NOMO-1 (cell line): ENCODE measurements around the gene ITGAL.
"Not testable (repeated sequence)": the region's sequence is repeated elsewhere in the genome, so short reads cannot be mapped to it uniquely, and the experiment has no call there.

Experiments
- DNase-seq, 2 experiments: peaks; one replicate each; lab custom pipeline; 2025; ENCODE audit not compliant: unreplicated experiment in 2 of 2; lab: John Stamatoyannopoulos, UW

The ITGAL gene

DNA sequence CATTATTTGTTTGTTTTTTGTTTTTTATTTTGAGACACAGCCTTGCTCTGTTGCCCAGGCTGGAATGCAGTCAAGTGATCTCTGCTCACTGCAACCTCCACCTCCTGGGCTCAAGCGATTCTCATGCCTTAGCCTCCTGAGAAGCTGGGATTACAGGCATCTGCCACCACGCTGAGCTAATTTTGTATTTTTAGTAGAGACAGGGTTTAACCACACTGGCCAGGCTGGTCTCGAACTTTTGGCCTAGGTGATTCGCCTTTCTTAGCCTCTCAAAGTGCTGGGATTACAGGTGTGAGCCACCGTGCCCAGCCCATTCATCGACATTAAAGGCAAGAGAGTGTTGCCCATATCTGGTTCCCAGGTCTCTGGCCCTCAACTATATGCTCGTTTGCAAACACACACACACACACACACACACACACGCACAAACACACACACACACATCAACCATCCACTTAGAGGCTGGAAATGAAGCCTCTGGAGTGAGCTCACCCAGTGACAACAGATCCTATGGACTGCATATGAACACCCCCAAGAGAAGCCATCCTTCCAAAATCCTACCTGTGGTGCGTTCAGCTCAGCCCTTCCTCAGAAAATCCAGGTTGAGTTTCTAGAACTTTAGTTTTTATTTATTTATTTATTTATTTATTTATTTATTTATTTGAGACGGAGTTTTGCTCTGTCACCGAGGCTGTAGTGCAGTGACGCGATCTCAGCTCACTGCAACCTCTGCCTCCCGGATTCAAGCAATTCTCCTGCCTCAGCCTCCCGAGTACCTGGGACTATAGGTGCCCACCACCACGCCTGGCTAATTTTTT, 14.6 kb upstream of the ITGAL start:
- DNase-seq = no peak

DNA sequence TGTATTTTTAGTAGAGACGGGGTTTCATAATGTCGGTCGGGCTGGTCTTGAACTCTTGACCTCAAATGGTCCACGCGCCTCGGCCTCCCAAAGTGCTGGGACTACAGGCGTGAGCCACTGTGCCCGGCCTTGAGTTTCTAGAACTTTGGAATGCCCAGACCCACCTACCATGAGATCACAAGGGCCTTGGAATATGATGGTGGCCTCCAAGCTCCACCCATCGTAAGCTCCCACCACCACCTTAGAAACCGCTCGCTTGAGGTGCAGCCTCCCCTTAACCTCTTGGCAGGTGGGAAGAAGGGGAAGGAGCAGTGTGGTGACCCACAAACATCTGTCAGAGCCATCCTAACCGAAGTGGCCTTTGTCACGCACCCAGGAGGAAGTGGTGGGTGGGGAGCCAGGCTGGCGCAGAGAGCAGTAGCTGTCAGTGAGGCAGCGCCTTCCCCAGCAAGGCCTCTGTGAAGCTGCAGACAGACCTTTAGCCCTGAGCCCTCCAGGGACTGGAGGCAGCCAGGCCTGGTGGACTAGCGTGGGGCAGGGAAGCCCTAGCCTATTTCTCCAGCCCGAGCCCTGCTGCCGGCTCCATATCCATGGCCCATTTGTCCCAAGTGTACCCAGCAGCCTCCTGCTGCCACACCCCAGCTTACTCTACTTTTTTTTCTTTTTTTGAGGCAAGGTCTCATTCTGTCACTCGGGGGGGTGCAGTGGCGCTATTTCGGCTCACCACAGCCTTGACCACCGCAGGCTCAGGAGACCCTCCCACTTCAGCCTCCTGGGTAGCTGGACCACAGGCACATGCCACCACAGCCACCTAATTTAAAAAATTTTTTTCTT, 13.8 kb upstream of the ITGAL start:
- DNase-seq = peak; percentile 96

DNA sequence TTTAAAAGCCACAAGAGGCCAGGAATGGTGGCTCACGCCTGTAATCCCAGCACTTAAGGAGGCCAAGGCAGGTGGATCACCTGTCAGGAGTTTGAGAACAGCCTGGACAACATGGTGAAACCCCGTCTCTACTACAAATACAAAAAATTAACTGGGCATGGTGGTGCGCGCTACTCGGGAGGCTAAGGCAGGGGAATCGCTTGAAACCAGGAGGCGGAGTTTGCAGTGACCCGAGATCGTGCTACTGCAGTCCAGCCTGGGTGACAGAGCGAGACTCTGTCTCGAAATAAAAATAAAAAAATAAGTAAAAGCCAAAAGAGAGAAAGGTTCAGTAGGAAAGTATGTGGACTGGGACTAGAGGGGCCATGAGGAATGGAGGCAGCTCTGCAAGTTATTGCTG, 13.1 kb upstream of the ITGAL start:
- no peak for DNase-seq

DNA sequence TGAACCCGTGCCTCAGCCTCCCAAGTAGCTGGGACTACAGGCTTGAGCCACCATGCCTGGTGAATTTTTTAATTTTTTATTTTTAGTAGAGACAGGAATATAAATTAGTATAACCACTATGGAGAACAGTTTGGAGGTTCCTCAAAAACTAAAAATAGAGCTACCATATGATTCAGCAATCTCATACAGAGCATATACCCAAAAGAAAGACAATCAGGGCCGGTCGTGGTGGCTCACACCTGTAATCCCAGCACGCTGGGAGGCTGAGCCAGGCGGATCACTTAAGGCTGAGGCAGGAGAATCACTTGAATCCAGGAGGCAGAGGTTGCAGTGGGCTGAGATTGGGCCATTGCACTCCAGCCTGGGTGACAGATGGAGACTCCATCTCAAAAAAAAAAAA, 11.1 kb upstream of the ITGAL start:
- peak in 1 of 2 experiments; percentile 53 for DNase-seq

DNA sequence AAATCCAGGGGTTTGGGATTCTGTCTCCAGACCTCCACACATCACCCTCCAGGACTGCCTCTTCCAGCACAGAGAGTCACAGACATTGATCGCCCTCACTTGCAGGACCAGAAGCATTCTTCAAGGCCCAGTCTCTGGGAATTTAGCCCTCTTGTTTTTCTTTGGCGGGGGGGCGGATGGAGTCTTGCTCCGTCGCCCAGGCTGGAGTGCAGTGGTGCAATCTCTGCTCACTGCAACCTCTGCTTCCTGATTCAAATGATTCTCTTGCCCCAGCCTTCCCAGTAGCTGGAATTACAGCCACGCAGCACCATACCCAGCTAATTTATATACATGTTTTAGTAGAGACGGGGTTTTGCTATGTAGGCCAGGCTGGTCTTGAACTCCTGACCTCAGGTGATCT, 8.5 kb upstream of the ITGAL start:
- DNase-seq = no peak

DNA sequence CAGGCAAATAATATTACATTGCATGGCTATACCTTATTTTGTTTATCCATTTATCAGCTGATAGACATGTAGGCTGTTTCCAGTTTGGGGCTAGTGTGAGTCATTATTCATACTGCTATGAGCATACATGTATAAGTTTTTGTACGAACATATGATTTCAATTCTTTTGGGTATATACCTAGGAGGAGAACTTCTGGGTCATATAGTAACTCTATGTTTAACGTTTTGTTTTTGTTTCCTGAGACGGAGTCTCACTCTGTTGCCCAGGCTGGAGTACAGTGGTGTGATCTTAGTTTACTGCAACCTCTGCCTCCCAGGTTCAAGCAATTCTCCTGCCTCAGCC, 2.4 kb upstream of the ITGAL start:
- no peak for DNase-seq

DNA sequence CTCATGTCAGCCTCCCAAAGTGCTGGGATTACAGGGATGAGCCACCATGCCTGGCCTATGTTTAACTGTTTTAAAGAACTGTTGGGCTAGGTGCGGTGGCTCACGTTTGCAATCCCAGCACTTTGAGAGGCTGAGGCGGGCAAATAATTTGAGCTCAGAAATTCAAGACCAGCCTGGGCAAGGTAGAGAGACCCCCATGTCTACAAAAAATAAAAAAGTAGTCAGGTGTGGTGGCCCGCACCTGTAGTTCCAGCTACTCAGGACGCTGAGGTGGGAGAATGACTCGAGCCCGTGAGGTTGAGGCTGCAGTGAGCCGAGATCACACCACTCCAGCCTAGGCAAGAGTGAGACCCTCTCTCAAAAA, 1.9 kb upstream of the ITGAL start:
- DNase-seq = no peak

DNA sequence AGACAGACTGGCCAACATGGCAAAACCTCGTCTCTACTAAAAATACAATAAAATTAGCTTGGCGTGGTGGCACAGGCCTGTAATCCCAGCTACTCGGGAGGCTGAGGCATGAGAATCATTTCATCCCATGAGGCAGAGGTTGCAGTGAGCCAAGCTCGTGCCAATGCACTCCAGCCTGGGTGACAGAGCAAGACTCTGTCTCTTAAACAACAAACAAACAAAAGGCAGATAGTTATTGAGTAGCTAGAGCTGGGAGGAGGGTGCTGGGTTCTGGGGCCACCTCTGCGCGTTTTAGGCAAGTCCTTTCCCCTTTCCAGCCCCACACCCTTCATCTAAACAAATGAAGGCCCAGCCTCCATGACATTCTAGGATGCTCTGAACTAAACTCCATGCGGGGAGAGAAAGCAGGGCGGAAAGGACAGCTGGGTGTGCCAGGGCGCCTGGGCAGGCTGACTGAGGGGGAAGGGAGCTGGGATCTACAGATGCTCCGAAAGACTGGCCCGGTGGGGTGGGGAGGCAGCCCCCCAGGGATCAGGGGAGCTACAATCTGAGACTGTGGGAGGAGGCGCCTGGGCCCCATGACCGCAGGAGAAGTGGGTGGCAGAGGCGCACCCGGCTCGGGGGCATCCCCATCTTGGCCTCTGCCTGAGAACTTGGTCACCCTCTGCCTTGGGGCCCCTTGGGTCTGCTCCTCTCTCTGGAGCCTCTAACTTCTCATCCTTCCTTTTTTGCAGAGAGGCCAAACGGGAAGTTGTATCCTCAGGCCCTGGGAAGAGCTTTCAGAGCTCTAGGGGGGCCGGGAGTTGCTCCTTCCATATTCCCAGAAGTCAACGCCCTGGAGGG, 910 bp downstream of the ITGAL start:
- DNase-seq = peak; percentile 49 to 53

DNA sequence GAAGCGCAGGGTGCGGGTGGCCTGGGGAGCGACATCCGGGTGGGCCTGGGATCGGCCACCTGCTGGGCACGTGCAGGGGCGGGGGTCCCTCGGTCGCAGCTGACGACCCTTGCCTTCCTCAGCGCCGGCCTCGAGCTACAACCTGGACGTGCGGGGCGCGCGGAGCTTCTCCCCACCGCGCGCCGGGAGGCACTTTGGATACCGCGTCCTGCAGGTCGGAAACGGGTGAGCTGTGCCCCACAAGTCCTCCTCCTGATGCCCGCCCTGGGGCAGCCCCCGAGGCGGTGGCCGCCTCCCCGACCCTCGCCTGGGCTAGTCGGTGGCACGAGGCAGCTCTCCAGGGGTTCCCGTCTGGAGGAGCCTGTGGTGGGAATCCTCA, 1.5 kb downstream of the ITGAL start:
- no peak for DNase-seq

DNA sequence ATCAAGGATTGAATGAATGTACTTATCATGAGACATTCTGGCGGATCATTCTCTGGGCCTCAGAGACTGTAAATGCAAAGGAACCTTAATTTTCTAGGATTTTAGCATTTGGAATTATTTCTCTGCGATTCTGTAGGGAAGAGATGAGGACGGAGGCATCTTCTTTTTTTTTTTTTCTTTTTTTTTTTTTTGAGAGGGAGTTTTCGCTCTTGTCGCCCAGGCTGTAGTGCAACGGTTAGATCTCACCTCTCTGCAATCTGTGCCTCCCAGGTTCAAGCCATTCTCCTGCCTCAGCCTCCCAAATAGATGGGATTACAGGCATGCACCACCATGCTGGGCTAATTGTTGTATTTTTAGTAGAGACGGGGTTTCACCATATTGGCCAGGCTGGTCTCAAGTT, 2.1 kb downstream of the ITGAL start:
- DNase-seq = no peak

DNA sequence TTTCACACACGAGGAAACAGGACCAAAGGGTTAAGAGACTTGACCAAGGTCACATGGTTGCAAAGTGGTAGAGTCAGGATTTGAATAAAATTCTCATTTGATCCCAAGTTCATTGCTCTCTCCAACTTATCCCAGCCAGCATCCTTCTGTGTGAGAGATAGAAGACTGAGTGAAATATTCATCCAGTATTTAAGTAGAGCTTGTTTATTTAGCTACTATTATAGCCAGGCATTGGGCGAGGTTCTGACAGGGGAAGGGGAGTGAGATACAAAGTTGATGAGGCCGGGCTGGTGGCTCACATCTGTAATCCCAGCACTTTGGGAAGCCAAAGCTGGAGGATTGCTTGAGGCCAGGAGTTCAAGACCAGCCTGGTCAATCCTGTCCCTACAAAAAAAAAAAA, 4.4 kb downstream of the ITGAL start:
- DNase-seq = no peak

DNA sequence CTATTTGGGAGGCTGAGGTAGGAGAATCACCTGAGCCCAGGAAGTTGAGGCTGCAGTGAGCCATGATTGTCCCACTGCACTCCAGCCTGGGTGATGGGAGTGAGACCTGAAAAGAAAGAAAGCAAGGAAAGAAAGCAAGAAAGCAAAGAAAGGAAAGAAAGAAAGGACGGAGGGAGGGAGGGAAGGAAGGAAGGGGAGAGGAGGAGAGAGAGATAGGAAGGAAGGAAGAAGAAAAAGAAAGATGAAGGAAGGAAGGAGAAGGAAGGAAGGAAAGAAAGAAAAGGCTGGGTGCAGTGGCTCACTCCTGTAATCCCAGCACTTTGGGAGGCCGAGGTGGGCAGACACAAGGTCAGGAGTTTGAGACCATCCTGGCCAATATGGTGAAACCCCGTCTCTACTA, 5.2 kb downstream of the ITGAL start:
- DNase-seq = not testable (repeated sequence)

DNA sequence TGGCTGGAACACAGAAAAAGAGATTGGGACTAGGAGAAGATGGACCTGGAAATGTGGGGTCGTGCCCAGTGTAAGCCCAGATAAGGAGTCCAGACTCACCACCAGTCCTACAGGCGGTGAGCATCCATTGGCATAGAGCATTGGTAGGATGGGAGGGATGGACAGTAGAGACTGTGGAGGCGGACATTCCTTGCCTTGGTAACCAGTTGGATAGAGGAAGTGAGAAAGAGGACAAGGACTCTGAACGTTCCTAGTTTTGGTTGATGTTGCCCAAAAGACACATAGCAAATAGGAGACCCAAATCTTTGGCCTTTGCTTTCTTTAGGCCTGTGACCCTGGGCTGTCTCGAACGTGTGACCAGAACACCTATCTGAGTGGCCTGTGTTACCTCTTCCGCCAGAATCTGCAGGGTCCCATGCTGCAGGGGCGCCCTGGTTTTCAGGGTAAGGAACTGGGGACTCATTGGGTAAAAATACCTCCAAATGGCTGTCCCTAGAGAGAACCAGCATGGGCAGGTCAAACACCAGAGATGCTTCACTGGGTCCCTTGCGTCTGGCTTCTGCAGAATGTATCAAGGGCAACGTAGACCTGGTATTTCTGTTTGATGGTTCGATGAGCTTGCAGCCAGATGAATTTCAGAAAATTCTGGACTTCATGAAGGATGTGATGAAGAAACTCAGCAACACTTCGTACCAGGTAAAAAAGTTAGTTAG, 6.4 kb downstream of the ITGAL start:
- no peak for DNase-seq

DNA sequence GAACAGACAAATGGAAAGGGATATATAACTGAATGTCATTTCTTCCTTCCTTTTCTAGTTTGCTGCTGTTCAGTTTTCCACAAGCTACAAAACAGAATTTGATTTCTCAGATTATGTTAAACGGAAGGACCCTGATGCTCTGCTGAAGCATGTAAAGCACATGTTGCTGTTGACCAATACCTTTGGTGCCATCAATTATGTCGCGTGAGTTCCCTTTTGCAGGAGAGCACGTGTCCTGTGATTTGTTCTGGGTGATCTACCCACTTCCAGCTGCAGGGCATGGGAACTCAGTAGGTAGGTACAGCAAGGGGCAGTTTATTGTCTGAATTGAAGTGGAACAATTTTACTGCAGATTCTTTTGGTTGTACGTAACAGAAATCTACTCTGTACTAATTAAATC, 8.8 kb downstream of the ITGAL start:
- DNase-seq = peak in 1 of 2 experiments; percentile 49

DNA sequence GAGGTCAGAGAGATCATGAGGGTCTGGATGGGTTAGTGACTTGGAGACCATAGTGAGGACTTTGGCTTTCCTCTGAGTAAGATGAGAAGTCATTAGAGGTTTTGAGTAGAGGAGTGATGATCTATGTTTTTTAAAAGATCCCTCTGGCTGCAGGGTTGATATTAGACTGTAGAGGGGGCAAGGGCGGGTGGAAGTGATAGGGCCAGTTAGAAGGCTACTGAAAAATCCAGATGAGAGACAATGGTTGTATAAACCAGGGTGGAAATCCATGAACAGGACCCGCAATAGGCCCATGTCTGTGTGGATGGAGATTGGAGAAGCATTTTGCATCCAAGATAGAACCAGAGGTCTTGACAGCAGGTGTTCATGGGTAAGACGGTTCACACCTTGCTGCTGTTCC, 9.8 kb downstream of the ITGAL start:
- DNase-seq = no peak

DNA sequence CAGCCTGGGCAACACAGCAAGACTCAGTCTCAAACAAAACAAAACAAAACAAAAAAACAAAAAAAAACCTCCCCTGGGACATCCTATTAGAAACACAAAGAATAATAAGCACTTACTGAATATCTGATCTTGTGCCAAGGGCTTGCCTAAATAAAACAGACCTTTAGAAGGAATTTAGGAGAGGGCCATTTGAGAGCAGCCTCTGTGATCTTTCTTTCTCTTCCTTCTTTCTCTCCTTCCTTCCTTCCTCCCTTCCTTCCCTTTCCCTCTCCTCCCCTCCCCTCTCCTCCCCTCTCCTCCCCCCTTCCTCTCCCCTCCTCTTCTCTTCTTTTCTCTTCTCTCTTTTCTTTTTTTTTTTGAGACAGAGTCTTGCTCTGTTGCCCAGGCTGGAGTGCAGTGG, 12.3 kb downstream of the ITGAL start:
- no peak for DNase-seq

DNA sequence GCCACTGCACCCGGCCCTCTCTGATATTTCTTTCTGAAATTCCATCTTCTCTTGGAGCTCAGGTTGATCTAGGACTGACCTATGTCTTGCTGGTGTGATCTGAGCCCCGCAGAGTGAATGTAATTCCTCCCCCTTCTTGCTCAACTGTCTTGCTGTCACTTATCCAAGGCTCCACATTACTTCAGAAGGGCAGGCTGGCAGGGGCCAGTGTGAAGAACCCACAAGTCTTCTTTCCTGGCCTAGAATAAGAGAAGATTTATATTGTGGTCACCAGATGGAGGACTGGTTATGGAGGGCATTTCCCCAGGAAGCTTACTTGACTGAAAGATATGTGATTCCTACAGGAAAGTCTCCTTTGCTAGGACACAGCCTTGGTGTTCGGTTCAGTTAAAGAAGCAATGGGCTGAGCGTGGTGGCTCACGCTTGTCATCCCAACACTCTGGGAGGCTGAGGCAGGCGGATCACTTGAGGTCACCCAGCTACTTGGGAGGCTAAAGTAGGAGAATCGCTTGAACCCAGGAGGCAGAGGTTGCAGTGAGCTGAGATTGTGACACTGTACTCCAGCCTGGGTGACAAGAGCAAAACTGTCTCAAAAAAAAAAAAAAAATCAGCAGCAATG, 13.4 kb downstream of the ITGAL start:
- peak in 1 of 2 experiments; percentile 12 for DNase-seq

DNA sequence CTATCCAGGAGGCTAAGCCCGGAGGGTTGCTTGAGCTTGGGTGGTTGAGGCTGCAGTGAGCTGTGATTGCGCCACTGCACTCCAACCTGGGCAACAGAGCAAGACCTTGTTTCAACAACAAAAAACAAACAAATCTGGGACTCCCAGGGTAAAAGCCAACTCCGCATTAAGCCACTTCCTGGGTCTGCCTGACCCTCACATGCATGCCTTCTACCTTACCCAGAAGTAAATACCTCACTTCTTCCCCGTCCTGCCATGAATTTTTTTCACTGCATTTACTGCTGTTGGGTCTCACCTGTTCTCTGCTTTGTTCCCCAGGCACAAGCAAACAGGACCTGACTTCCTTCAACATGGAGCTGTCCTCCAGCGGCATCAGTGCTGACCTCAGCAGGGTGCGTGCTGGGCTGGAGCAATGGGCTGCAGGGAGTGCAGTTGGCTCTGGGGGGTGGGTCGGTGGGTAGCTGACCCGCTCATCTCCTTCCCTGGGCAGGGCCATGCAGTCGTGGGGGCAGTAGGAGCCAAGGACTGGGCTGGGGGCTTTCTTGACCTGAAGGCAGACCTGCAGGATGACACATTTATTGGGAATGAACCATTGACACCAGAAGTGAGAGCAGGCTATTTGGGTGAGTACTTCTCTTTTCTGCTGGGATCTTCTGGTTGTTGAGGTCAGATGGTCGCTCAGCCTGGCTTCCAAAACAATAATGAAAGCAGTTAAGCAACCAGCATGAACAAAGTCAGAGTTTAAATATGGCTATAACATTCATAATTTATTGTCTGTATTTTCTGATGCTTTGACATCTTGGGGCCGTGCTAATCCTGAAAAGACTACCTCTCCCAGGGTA, 16.4 kb downstream of the ITGAL start:
- peak in 1 of 2 experiments; percentile 20 for DNase-seq

DNA sequence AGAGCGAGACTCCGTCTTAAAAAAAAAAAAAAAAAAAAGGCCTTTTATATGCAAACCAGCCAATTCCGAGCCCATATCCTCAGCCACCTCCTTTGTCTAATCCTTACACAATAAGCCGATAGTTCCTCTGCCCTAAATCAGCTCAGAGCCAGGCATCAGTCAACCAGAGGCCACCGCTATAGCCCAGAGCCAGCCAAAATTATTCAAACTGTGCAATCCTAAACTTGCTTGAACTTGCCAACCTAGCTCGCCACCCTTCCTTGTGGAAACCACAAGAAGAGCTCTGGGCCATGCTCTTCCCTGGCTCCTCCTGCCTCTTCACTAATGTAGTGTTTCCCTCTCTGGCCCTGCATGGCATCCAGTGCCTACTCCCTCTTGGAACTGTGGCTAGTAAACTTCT, 17.7 kb downstream of the ITGAL start:
- no peak for DNase-seq
